Measurements from ENCODE around the gene SCML1. TPM values are rescaled to one million over a fixed set of nuclear protein-coding genes. Genes with fewer than 3 reads are reported as not detected.
A peak's percentile ranks its signal among the peaks of the same experiment; 100 is the strongest.

Gene SCML1
- total RNA-seq, 1 experiment from 2014 or later: 13.0 TPM

- H3K4me3 ChIP-seq (ENCODE audit: low read depth, low read length, poor library complexity, severe bottlenecking): peak overlapping the region; percentile 43
- H3K27me3 ChIP-seq (replicated peaks; ENCODE audit: insufficient read depth, low read depth, low read length, poor library complexity): no peaks in the 10 kb centered on the region
- intact Hi-C loops (cut with micrococcal nuclease; ENCODE audit: unreplicated experiment): no loop called here
- no peak for DNase-seq (ENCODE audit: low spot score)
- ChIA-PET POLR2A (ENCODE audit: low non-redundant PET) (no interaction called here), CTCF (no interaction called here)
- peaks cover 5% of the 10 kb centered on the region for H3K4me1 ChIP-seq (ENCODE audit: insufficient read depth, low read length, poor library complexity, severe bottlenecking)
- no peak overlapping the region for H3K27ac ChIP-seq (ENCODE audit: low read depth, low read length, poor library complexity, severe bottlenecking)
- H3K9me3 ChIP-seq (ENCODE audit: low read depth, low read length, poor library complexity, severe bottlenecking): no peaks in the 10 kb centered on the region
- no TSS peak for BruUV-seq (replicated peaks)
- H3K36me3 ChIP-seq (ENCODE audit: insufficient read depth, low read length, poor library complexity, severe bottlenecking): no peaks in the 10 kb centered on the region
- no peak for TF ChIP-seq EZH2 (IDR thresholded peaks at IDR 0.05; ENCODE audit: borderline replicate concordance, low read depth, low read length, poor library complexity, severe bottlenecking)
- TF ChIP-seq CTCF (conservative IDR thresholded peaks at IDR 0.05; ENCODE audit: low read depth, low read length): no peak
These were observed 826 bp upstream of the SCML1 start for GRCh38 chrX:17736478-17736855.

GRCh38 chrX:17737710-17737985 is 355 bp downstream of the SCML1 start:
- H3K4me1 ChIP-seq (ENCODE audit: insufficient read depth, low read length, poor library complexity, severe bottlenecking): peaks cover 5% of the 10 kb centered on the region
- H3K27ac ChIP-seq (ENCODE audit: low read depth, low read length, poor library complexity, severe bottlenecking): peak overlapping the region; percentile 77
- ChIA-PET CTCF (interaction anchor here (0.6 kb wide), 1 partner anchor 182 kb away, joined by 4 read pairs; no protein-coding TSS in a partner anchor), POLR2A (ENCODE audit: low non-redundant PET) (no interaction called here)
- no peak for DNase-seq (ENCODE audit: low spot score)
- no peaks in the 10 kb centered on the region for H3K9me3 ChIP-seq (ENCODE audit: low read depth, low read length, poor library complexity, severe bottlenecking)
- H3K27me3 ChIP-seq (replicated peaks; ENCODE audit: insufficient read depth, low read depth, low read length, poor library complexity): no peaks in the 10 kb centered on the region
- TF ChIP-seq CTCF (conservative IDR thresholded peaks at IDR 0.05; ENCODE audit: low read depth, low read length) (no peak), EZH2 (IDR thresholded peaks at IDR 0.05; ENCODE audit: borderline replicate concordance, low read depth, low read length, poor library complexity, severe bottlenecking) (no peak)
- H3K4me3 ChIP-seq (ENCODE audit: low read depth, low read length, poor library complexity, severe bottlenecking): peak overlapping the region; percentile 64
- no TSS peak for BruUV-seq (replicated peaks)
- no peaks in the 10 kb centered on the region for H3K36me3 ChIP-seq (ENCODE audit: insufficient read depth, low read length, poor library complexity, severe bottlenecking)
- intact Hi-C loops (cut with micrococcal nuclease; ENCODE audit: unreplicated experiment): no loop called here

- no peaks in the 10 kb centered on the region for H3K36me3 ChIP-seq (ENCODE audit: insufficient read depth, low read length, poor library complexity, severe bottlenecking)
- ChIA-PET CTCF (interaction anchor here (0.6 kb wide), 1 partner anchor 183 kb away, joined by 4 read pairs; no protein-coding TSS in a partner anchor), POLR2A (ENCODE audit: low non-redundant PET) (interaction anchor here (0.7 kb wide), 1 partner anchor 1582 kb away, joined by 5 read pairs; no protein-coding TSS in a partner anchor)
- H3K27me3 ChIP-seq (replicated peaks; ENCODE audit: insufficient read depth, low read depth, low read length, poor library complexity): no peaks in the 10 kb centered on the region
- intact Hi-C loops (cut with micrococcal nuclease; ENCODE audit: unreplicated experiment): no loop called here
- peaks cover 5% of the 10 kb centered on the region for H3K4me1 ChIP-seq (ENCODE audit: insufficient read depth, low read length, poor library complexity, severe bottlenecking)
- no peaks in the 10 kb centered on the region for H3K9me3 ChIP-seq (ENCODE audit: low read depth, low read length, poor library complexity, severe bottlenecking)
- no peak for TF ChIP-seq CTCF (conservative IDR thresholded peaks at IDR 0.05; ENCODE audit: low read depth, low read length)
- TF ChIP-seq EZH2 (IDR thresholded peaks at IDR 0.05; ENCODE audit: borderline replicate concordance, low read depth, low read length, poor library complexity, severe bottlenecking): no peak
- BruUV-seq (replicated peaks): no TSS peak
- peak; percentile 63 for DNase-seq (ENCODE audit: low spot score)
- H3K4me3 ChIP-seq (ENCODE audit: low read depth, low read length, poor library complexity, severe bottlenecking): peak overlapping the region; percentile 64
- peak overlapping the region; percentile 77 for H3K27ac ChIP-seq (ENCODE audit: low read depth, low read length, poor library complexity, severe bottlenecking)
These were observed 857 bp downstream of the SCML1 start for GRCh38 chrX:17737986-17738713.
